HUES48 (cell line): ENCODE results near the gene MBOAT1.

Source experiments
- H3K27ac ChIP-seq: one replicate; pipeline ENCODE4 v1.7.0; 2013; ENCODE audit warnings: low read depth, low read length, inconsistent platforms
- H3K27me3 ChIP-seq: 2 replicates; pipeline ENCODE4 v1.6.1; 2013; ENCODE audit warnings: mild to moderate bottlenecking, low read length; ENCODE audit not compliant: control insufficient read depth, insufficient read depth
- H3K36me3 ChIP-seq: 2 replicates; pipeline ENCODE4 v1.6.1; 2013; ENCODE audit warnings: low read length; ENCODE audit not compliant: control insufficient read depth, insufficient read depth
- H3K4me1 ChIP-seq: 2 replicates; pipeline ENCODE4 v1.6.1; 2013; ENCODE audit warnings: mild to moderate bottlenecking, low read length; ENCODE audit not compliant: control insufficient read depth, insufficient read depth
- H3K4me3 ChIP-seq: 2 replicates; pipeline ENCODE4 v1.5.1; 2013; ENCODE audit warnings: mild to moderate bottlenecking, low read depth, low read length
- H3K9ac ChIP-seq: 2 replicates; pipeline ENCODE4 v1.6.1; 2013; ENCODE audit warnings: mild to moderate bottlenecking, low read depth, low read length, moderate library complexity
- H3K9me3 ChIP-seq: 2 replicates; pipeline ENCODE4 v1.6.1; 2013; ENCODE audit warnings: low read length; ENCODE audit not compliant: control insufficient read depth, insufficient read depth

Gene MBOAT1

GRCh38 chr6:20213271-20213798, 1.1 kb upstream of the MBOAT1 start:
- H3K9ac ChIP-seq, result no peak overlapping the region
- no peak overlapping the region for H3K27ac ChIP-seq
- H3K27me3 ChIP-seq, result peaks cover 7% of the 10 kb centered on the region
- H3K4me3 ChIP-seq, result peak overlapping the region; percentile 84
- no peaks in the 10 kb centered on the region for H3K36me3 ChIP-seq
- H3K4me1 ChIP-seq, result peaks cover 22% of the 10 kb centered on the region
- no peaks in the 10 kb centered on the region for H3K9me3 ChIP-seq

GRCh38 chr6:20211941-20212391, 303 bp downstream of the MBOAT1 start:
- peak overlapping the region; percentile 72 for H3K27ac ChIP-seq

DNA sequence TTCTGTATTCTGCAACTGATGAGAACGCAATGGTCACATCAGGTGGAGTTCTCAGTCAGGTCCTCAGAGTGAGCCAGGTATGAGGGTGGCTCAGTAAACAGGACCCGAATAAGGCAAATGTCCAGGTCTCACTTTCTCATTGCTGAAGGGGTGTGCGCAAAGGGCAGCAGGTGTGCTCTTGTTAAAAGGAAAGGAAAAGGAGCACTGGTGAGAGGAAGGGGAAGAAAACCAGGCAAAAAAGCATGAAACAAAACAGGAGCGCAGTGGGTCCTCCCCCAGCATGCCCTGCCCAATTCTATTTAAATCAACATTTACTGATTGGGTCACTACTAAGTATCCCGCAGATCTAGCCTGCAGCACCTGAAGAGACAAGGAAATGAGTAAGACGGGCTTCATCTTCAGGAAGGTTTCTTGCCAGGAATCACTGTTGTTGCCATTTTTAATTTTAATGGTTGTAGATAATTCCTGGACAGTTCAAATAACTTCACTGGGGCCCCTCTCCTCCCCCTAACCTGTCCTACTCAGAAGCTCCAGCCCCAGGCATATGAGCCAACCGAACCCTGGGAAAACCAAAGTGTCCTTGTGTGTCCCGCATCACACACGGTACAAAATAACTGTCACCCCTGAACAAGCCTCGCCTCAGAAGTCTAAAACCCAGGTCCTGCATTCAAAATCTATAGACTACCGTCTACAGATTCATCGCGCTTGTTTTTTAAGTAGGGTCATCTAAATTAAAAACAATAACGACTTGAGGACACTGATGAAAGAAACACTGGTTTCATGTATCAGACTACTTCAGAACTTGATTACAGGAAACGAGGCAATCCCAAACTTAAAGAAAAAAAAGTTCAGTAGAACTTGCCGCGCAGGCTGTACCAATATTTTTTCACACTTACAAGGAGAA, 980 bp downstream of the MBOAT1 start:
- H3K9ac ChIP-seq, result peak overlapping the region; percentile 64; the same call in 1 of the 2 replicates
- peaks cover 31% of the 10 kb centered on the region for H3K4me1 ChIP-seq
- peak overlapping the region; percentile 61 for H3K27ac ChIP-seq
- peak overlapping the region; percentile 84 for H3K4me3 ChIP-seq
- H3K27me3 ChIP-seq, result peaks cover 7% of the 10 kb centered on the region
- H3K9me3 ChIP-seq, result no peaks in the 10 kb centered on the region
- H3K36me3 ChIP-seq, result no peaks in the 10 kb centered on the region

More at GRCh38 chr6:20211941-20212391, 303 bp downstream of the MBOAT1 start:
- Histone ChIP-seq H3K4me1 (peaks cover 31% of the 10 kb centered on the region), H3K9me3 (no peaks in the 10 kb centered on the region), H3K4me3 (peak overlapping the region; percentile 84), H3K36me3 (no peaks in the 10 kb centered on the region), H3K27me3 (peaks cover 7% of the 10 kb centered on the region), H3K9ac (peak overlapping the region; percentile 64)

GRCh38 chr6:20210158-20210557, 2.1 kb downstream of the MBOAT1 start:
- Histone ChIP-seq H3K27ac (no peak overlapping the region), H3K4me1 (peaks cover 31% of the 10 kb centered on the region), H3K9ac (no peak overlapping the region), H3K27me3 (peaks cover 7% of the 10 kb centered on the region), H3K9me3 (no peaks in the 10 kb centered on the region), H3K4me3 (0 out of 2 replicates have a peak overlapping the region, but pooled peaks have one; percentile 3), H3K36me3 (no peaks in the 10 kb centered on the region)

GRCh38 chr6:20208687-20209378, 3.4 kb downstream of the MBOAT1 start:
- no peak overlapping the region for H3K27ac ChIP-seq
- H3K36me3 ChIP-seq, result no peaks in the 10 kb centered on the region
- no peak overlapping the region for H3K9ac ChIP-seq
- peaks cover 7% of the 10 kb centered on the region for H3K27me3 ChIP-seq
- H3K9me3 ChIP-seq, result no peaks in the 10 kb centered on the region
- peaks cover 36% of the 10 kb centered on the region for H3K4me1 ChIP-seq
- no peak overlapping the region for H3K4me3 ChIP-seq

- H3K9me3 ChIP-seq, result no peaks in the 10 kb centered on the region
- peaks cover 36% of the 10 kb centered on the region for H3K4me1 ChIP-seq
- H3K36me3 ChIP-seq, result no peaks in the 10 kb centered on the region
- no peak overlapping the region for H3K4me3 ChIP-seq
- no peak overlapping the region for H3K9ac ChIP-seq
- H3K27me3 ChIP-seq, result no peaks in the 10 kb centered on the region
- no peak overlapping the region for H3K27ac ChIP-seq
Measured at GRCh38 chr6:20207088-20207418, 5.2 kb downstream of the MBOAT1 start.

- H3K4me3 ChIP-seq, result no peak overlapping the region
- no peak overlapping the region for H3K27ac ChIP-seq
- no peaks in the 10 kb centered on the region for H3K36me3 ChIP-seq
- no peaks in the 10 kb centered on the region for H3K27me3 ChIP-seq
- no peak overlapping the region for H3K9ac ChIP-seq
- H3K9me3 ChIP-seq, result no peaks in the 10 kb centered on the region
- peaks cover 36% of the 10 kb centered on the region for H3K4me1 ChIP-seq
Measured at GRCh38 chr6:20205722-20206161, 6.5 kb downstream of the MBOAT1 start.

DNA sequence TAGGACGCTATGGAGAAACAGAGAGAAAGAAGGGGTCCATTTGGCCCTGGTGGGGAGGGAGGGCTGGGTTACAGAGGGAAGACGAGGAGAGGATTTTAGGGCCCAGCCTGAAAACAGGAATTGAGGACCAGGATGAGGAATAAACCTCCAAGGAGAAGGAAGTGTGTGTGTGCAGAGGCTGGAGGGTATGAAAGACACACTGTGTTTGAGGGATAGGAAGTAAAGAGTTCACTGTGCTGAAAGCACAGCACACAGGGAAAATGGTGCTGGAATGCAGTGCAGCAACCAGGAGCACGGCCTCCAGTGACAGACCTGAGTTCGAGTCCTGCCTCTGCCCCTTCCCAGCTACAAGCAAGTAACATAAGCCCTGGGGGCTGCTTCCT, 7.8 kb downstream of the MBOAT1 start:
- Histone ChIP-seq H3K27ac (no peak overlapping the region), H3K27me3 (no peaks in the 10 kb centered on the region), H3K9me3 (no peaks in the 10 kb centered on the region), H3K9ac (no peak overlapping the region), H3K4me1 (peaks cover 26% of the 10 kb centered on the region), H3K36me3 (no peaks in the 10 kb centered on the region), H3K4me3 (no peak overlapping the region)

GRCh38 chr6:20203561-20204511, 8.4 kb downstream of the MBOAT1 start:
- Histone ChIP-seq H3K27ac (peak overlapping the region; percentile 47), H3K9me3 (no peaks in the 10 kb centered on the region), H3K9ac (no peak overlapping the region), H3K4me3 (no peak overlapping the region), H3K27me3 (no peaks in the 10 kb centered on the region), H3K36me3 (no peaks in the 10 kb centered on the region), H3K4me1 (peaks cover 27% of the 10 kb centered on the region)

DNA sequence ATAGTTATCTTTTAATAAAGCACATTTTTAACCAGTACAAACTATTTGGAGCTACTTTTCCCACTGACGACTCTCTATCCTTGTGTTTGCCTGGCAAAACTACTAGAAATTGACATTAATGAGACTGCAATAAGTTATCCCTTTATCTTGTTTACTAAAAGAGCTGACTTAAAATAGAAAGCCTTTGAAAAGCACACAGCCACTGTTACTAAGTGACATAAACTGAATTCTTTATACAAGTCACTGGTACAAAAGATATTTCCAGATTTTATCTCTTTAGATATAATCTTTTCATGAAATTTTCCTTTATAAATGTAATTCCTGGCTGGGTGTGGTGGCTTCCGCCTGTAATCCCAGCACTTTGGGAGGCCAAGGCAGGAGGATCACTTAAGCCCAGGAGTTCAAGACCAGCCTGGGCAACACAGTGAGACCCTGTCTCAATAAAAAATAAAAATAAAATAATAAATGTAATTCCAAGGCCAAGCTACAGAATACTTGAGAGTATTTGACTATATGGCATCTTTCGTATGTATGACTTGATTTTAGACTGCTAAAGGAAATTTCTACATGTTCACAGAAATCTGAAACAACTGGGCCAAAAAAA, 9.5 kb downstream of the MBOAT1 start:
- Histone ChIP-seq H3K4me1 (peaks cover 35% of the 10 kb centered on the region), H3K27me3 (no peaks in the 10 kb centered on the region), H3K4me3 (no peak overlapping the region), H3K9ac (no peak overlapping the region), H3K36me3 (no peaks in the 10 kb centered on the region), H3K27ac (no peak overlapping the region), H3K9me3 (no peaks in the 10 kb centered on the region)
